GM19372 (cell line): ENCODE measurements around the gene C16orf87.
A peak's percentile ranks its signal among the peaks of the same experiment; 100 is the strongest.

Experiments used
- ATAC-seq: cut with Tn5 transposase; IDR thresholded peaks from one replicate; pipeline ENCODE4 v1.9.1; 2021; ENCODE audit warnings: mild to moderate bottlenecking, low read depth, moderate library complexity; ENCODE audit not compliant: unreplicated experiment

The C16orf87 gene

DNA sequence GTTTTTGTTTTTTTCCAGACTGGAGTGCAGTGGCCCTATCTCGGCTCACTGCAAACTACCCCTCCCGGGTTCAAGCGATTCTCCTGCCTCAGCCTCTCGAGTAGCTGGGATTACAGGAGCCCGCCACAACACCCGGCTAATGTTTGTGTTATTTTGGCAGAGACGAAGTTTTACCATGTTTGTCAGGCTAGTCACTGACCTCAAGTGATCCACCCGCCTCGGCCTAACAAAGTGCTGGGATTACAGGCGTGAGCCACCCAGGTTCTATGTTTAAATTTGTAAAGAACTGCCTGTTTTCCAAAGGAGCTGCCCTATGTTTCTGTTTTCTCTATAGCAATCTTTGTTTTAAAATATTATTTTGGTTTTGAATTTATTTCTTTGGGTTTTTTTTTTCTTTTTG lies 13.8 kb upstream of the C16orf87 start:
- ATAC-seq, result no peak

DNA sequence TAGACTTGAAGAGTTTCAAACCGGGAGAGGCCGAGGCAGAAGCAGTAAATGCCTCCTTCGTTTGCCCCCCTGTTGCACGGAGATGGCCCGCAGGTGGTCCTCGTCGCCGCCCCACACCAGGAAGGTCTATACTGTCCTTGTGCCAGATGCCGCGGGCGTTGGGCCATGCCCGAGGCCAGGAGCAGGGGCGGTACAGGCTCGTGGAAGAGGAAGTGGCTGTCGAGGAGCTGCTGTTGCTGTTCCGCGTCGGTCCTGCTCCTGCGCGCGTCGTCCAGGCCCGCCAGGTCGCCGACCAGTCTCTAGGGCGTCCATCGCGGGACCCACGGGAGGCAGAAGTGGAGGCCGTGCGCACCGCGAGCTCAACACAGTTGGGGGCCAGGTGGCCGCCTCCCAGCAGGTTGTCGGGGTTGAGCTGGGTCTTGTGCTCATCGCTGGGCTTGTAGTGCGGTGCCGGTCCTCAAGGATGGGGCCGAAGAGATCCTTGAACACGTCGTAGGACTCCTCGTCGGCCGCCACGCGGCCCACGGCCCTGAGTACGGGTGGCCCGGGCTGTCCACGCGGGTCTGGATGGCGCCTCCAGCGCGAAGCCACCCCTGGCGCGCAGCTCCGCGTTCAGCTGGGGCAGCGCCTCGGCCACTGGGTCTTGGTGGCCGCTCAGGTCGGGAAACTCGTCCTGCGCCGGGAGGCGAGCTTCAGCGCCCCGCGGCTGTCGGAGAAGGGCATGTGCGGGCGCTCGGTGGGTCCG lies 13.1 kb upstream of the C16orf87 start:
- ATAC-seq, result no peak

DNA sequence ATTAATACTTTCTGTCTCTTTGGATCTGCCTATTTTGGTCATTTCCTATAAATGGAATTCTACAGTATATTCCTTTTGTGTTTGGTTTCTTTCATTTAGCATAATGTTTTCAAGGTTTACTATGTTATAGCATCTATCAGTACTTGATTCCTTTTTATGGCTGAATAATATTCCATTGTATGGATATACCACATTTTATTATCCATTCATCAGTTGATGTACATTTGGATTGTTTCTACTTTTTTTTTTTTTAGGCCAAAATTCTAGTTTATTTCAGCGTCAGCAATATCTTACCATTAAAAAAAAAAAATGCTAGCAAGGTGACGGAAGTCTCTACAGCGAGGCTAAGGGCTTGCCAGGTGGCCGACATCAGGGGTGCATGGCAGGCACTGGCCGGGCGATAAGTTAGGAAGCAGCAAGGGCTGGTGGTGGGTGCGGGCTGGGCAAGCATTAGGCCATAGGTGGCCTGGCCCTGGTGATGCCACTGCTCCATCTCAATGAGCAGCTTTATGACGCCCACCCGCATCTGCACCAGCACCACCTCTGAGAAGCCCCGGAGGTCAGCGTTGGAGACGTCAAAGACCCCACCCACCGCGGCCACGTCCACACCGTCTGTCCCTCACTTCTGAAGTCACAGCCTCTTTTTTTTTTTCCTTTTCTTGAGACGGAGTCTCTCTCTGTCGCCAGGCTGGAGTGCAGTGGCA lies 11.4 kb upstream of the C16orf87 start:
- no peak for ATAC-seq

DNA sequence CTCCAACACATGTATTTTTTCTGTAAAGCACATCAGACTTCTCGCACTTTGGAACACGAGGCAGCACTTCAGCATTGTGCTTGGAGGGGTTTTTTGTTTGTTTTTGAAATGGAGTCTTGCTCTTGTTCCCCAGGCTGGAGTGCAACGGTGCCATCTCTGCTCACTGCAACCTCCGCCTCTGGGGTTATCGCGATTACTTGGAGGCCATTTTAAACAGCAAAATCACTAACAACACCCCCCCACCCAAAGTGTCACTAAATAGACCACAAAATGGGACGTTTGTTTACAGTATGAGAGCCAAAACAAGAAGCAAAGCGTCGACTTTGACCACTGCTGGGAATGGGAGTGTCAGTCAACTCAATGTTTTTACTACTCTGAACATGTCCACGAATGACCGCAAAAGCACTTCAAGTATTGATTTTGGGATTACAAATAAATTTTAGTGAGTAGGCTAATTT lies 9.0 kb upstream of the C16orf87 start:
- no peak for ATAC-seq

DNA sequence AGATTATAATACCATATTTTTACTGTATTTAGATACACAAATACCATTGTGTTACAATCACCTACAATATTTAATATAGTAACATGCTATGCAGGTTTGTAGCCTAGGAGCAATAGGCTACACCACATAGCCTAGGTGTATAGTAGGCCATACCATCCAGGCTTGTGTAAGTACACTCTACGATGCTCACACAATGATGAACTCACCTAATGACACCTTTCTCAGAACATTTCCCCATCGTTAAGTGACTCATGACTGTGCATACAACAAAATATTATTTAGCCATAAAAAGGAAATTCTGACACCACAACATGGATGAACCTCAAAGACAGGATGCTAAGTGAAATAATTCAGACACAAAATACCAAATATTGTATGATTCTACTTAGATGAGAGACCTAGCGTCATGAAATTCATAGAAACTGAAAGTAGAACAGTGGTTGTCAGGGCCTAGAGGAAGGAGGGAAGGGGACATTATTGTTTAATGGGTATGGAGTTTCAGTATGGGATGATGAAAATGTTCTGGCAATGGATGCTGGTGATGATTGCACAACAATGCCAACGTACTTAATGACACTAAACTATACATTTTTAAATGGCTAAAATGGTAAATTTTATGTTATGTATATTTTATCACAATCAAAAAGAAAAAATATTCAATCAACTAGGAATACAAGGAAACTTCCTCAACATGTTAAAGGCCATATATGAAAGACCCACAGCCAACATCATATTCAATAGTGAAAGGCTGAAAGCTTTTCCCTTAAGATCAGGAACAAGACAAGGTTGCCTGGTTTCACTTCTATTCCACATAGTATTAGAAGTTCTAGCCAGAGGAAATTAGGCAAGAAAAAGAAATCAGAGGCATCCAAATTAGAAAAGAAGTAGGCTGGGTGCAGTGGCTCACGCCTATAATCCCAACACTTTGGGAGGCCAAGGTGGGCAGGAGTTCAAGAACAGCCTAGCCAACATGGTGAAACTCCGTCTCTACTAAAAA lies 5.9 kb upstream of the C16orf87 start:
- ATAC-seq, result no peak

DNA sequence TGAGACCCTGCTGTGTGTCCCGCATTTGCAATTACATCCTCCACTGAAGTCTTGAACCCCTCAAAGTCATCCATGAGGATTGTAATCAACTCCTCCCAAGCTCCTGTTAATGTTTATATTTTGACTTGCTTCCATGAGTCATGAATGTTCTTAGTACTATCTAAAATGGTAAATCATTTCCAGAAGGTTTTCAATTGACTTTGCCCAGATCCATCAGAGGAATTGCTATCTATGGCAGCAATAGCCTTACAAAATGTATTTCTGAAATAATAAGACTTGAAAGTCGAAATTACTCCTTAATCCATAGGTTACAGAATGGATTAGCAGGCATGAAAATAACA lies 2.5 kb upstream of the C16orf87 start:
- no peak for ATAC-seq

DNA sequence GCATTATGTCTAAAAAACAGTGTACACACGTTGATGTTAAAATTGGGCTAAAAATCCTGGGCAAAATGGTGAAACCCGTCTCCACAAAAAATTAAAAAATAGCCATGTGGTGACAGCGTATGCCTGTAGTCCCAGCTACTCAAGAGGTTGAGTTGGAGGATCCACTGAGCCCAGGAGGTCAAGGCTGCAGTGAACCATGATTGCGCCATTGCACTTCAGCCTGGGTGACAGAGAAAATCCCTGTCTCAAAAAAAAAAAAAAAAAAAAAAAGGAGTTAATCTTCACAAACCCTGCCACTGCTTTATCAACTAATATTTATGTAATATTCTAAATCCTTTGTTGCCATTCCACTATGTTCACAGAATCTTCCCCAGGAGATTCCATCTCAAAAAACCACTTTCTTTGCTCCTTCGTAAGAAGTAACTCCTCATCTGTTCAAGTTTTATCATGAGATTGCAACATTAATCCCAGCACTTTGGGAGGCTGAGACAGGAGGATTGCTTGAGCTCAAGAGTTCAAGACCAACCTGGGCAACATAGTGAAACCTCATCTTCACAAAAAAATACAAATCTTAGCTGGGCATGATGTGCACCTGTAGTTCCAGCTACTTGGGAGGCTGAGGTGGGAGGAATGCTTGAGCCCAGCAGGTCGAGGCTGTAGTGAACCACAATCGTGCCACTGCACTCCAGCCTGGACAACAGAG lies 1.9 kb upstream of the C16orf87 start:
- no peak for ATAC-seq

DNA sequence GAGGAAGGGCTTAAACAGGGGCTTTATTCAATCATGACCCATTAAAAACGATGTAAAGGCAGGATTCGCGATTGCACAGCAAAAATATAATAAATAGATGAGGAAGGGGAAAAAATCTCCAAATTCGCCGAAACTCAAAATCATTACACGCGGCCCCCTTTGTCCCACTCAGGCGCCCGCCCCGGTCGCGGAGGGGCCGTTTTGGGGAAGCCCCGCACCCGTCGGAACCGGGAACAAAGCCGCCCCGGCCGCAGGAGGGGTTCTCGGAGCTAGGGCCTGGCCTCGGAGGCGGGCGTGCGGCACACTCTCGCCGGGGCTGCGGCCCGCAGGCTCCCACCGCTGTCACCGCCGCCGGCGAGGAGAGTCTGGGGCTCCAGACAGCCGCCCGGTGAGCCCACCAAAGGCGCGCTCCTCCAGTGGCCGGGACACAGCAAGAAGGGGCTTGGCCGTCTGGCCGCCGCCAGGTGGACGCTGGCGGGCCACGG lies 521 bp downstream of the C16orf87 start:
- ATAC-seq, result peak; percentile 9

DNA sequence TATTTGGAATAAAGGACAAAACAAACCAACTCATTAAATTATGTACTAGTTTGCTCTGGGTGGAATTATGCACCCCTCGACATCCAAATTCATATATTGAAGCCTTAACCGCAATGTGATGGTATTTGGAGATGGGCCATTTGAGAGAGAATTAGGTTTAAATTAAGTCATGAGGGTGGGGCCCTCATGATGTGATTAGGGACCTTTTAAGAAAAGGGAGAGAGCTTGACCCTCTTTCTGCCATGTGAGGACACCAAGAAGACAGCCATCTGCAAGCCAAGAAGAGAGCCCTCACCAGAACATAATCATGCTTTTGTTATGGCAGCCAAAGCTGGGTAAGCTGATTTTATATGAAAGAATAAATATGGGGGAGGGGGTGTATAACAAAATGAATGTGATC lies 2.0 kb downstream of the C16orf87 start:
- no peak for ATAC-seq

DNA sequence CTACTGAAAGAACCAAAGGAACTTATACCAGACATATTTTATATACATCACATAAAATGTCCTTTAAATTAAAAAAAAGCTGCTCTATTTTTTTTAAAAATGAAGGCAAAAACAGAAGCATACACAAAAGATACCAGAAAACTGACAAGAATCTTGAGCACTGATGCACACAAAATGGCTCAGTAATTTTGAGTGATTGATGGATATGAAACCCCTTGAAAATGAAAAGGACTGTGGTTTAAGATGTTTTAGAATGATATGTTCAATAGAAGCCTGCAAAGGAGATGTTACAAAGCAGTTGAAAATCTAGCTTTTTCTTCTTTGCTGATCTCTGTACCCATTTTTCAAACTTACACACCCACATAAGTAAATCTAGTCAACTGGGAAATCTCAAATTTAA lies 2.7 kb downstream of the C16orf87 start:
- ATAC-seq, result no peak

DNA sequence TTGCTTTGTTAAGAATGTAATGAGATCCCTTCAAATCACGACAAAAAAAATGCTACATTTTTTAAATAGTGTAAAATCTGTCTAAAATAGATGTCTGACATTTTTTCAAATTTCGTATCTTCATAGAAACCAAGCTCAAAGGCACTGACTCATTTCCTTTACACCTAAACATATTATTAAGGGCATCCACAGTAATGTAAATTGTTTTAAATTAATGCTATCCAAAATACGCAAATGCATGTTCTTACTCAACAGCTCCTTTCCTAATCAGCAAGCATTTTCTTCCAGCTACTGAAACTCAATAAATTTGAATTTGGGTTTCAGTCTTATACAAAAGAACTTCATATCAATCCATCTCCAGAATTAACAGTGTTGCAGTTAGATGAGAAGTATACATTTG lies 4.3 kb downstream of the C16orf87 start:
- ATAC-seq, result no peak

DNA sequence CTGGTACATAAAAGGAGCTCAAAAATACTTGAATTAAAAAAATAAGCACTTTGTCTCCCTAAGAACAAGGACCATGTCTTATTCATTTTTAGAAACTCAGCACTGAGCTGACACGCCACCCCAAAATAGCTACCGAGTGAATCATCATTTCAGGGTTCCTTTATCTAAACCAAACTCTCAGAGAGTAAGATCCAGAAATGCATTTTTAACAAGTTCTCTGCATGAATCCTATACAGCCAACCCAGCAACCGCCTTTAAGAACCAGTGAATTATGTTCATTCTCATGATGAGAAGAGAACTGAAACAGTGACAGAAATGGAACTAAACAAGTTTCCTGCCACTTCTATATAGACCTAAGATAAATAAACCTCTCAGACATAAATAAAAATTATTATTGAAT lies 8.7 kb downstream of the C16orf87 start:
- peak; percentile 74 for ATAC-seq

DNA sequence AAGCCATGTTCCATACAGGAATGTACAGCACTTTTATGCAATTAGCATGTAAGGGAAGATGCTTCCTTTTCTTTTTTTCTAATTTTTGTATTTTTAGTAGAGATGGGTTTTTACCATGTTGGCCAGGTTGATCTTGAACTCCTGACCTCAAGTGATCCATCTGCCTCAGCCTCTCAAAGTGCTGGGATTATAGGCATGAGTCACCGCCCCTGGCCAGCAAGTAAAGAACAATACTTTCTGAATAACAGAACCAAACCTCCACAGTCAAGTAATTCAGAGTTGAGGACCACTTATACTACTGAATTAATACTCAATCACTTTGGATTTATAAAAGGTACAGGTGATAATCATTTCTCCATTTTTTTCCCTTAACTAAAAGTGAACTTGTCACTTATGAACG lies 13.0 kb downstream of the C16orf87 start:
- no peak for ATAC-seq

DNA sequence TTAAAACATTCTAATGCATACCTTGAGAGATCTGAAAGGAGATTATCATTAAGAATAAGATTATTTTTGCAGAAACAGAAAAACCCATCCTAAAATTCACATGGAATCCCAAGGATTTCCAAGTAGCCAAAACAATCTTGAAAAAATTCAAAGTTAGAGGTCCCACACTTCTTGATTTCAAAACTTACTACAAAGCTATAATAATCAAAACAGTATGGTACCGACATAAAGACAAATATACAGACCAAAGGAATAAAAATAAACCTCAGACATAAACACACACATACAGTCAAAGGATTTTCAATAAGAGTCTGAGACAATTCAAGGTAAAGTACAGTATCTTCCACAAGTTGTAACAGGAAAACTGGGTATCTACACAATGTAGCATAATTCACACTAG lies 16.2 kb downstream of the C16orf87 start:
- no peak for ATAC-seq

DNA sequence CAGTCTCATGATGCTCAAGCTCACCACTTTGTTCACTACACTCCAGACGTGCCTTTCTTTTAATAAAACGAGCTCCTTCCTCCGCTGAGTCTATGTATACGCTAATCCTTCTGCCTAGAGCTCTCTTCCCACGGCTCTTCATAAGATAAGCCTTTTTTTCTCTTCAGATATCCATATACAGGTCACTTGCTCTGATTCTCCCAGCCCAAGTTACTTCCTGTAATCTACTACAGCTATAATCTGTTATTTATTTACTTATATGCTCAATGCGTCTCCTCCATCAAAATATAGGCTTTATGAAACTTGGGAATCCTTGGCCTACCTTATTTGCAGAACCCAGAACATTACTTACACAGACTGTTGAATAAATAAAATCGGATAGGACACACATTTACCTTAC lies 17.4 kb downstream of the C16orf87 start:
- ATAC-seq, result no peak

DNA sequence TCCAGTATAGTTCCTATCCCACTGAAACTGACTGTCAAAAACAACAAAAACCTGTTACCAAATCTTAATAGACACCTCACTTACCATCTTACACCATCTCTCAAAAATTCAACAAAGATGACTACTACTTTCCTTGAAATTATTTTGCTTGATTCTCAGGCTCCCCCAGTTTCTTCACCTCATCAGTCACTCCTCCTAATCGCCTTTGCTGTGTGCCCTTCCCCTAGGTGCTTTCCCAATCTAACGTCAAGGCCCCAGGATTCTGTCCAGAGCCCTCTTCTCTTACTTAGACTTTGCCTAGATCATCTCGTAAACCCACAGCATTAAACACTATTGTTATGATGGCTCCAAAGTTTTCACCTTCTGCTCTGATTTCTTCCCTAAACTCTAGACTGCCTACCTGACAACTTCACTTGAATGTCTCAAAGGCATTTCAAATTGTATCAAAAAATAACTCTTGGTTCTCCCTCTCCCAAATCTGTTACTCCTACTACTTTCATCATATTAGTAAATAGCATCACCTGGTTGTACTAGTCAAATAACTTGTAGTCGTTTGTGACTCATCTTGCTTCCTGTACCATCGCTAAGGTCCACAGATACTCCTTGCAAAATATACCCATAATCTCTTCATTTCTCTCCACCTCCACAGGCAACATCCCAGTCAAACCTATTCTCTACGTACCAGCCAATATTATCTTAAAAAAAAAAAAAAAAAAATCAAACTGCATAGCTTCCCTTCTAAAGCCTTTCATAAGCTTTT lies 18.0 kb downstream of the C16orf87 start:
- ATAC-seq, result no peak

DNA sequence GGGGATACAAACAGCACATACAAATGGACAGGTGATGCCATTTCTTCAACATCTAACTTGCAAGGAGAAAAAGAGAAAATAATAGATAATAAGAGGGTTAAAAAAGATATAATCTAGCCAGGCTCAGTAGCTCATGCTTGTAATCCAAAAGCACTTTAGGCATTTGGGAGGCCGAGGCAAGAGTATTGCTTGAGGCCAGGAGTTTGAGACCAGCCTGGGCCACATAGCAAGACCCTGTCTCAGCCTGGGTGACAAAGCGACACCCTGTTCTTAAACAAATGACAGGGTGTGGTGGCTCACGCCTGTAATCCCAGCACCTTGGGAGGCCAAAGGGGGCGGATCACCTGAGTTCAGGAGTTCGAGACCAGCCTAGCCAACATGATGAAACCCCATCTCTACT lies 19.3 kb downstream of the C16orf87 start:
- no peak for ATAC-seq

DNA sequence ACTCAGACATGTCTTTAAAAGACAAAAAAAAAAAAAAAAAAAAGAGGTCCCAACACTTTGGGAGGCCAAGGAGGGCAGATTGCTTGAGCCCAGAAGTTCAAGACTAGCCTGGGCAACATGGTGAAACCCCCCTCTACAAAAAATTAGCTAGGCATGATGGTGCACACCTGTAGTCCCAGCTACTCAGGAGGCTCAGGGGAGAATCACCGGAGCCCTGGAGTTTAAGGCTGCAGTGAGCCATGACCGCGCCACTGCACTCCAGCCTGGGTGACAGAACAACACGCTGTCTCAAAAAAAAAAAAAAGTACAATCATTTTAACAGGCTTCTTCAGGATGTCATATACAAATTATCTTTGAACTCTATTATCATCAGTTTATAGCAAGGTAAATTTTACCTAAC lies 22.0 kb downstream of the C16orf87 start:
- peak; percentile 66 for ATAC-seq

DNA sequence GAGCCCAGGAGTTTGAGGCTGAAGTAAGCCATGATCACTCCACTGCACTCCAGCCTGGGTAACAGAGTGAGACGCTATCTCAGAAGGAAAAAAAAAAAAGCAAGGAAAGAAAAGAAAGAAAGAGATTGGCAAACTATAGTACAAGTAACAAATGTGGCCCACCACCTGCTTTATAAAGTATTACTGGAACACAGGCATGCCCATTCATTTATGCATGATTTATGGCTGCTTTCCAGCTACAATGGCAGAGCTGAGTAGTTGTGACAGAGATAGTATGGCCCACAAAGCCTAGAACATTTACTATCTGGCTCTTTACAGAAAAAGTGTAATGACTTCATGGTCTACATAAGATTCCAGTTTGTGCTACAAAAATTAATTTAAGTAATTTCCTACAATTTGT lies 23.6 kb downstream of the C16orf87 start:
- no peak for ATAC-seq

DNA sequence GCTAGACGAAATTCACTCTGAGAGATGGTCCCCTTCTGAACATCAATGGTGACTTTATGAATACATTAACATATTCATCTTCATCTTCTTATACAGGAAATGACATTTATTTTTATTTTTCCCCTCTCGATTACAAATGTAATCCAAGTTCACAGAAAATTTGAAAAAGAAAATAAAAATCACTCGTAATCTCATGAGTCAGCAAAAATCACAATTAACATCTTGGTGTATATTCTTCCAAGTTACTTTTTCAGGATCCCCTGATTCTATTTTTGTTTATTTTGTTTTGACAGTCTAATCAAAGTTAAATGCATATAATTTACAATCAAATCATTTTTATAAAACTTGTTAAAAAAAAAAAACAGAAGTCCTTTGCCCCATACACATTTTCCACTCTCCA lies 27.6 kb downstream of the C16orf87 start:
- no peak for ATAC-seq
